GM20000 (cell line): Measurements from ENCODE around the gene PROM1.

Experiments used
- DNase-seq: peaks from one replicate; pipeline ENCODE4 v3.0.0; 2012; ENCODE audit warnings: low spot score
- CTCF ChIP-seq: IDR thresholded peaks from 2 replicates; pipeline ENCODE4 v1.5.1; 2012; ENCODE audit warnings: mild to moderate bottlenecking, control low read depth; ENCODE audit errors: extremely low read depth, missing control alignments

The PROM1 gene

GRCh38 chr4:15931451-15932210 is 152.2 kb downstream of the PROM1 start:
- TF ChIP-seq CTCF = no peak
- no peak for DNase-seq

- no peak for DNase-seq
- no peak for TF ChIP-seq CTCF
Measured at GRCh38 chr4:15930314-15930713, 153.5 kb downstream of the PROM1 start.

- DNase-seq = no peak
- no peak for TF ChIP-seq CTCF
Measured at GRCh38 chr4:15929540-15929939, 154.3 kb downstream of the PROM1 start.

- TF ChIP-seq CTCF = no peak
- DNase-seq = no peak
Measured at GRCh38 chr4:15928883-15929282, 154.9 kb downstream of the PROM1 start.

- DNase-seq = no peak
- no peak for TF ChIP-seq CTCF
Measured at GRCh38 chr4:15926486-15926885, 157.3 kb downstream of the PROM1 start.

- no peak for TF ChIP-seq CTCF
- DNase-seq = no peak
Measured at GRCh38 chr4:15925830-15926229, 158.0 kb downstream of the PROM1 start.

- no peak for TF ChIP-seq CTCF
Measured at GRCh38 chr4:15921592-15921932, 162.3 kb downstream of the PROM1 start.

More at GRCh38 chr4:15921592-15921932, 162.3 kb downstream of the PROM1 start:
- no peak for DNase-seq
